WTC11 (cell line): Measurements from ENCODE around the gene SON. TPM values are rescaled to one million over a fixed set of nuclear protein-coding genes. Genes with fewer than 3 reads are reported as not detected.
"Not testable (repeated sequence)": the region's sequence is repeated elsewhere in the genome, so short reads cannot be mapped to it uniquely, and the experiment has no call there.

Source experiments
- ATAC-seq: fragments of 200-7000 bp; cut with Tn5 transposase; 2 replicates; pipeline ENCODE4 v1.10.0; 2021; ENCODE audit warnings: mild to moderate bottlenecking, moderate library complexity
- CTCF ChIA-PET: fragments of 300-600 bp; sonication (Branson Sonifier 250); formaldehyde crosslinking; loops from one replicate; lab custom pipeline; 2021; ENCODE audit warnings: antibody characterized with exemption; lab: Charles Lee
- POLR2A ChIA-PET: fragments of 350-600 bp; sonication (Branson Sonifier 250); formaldehyde crosslinking; loops from one replicate; lab custom pipeline; 2021; ENCODE audit warnings: antibody characterized with exemption; lab: Charles Lee
- DNase-seq: peaks from one replicate; pipeline ENCODE4 v3.0.0; 2021; ENCODE audit warnings: low spot score
- H3K27ac Mint-ChIP-seq: 2 replicates; pipeline ENCODE4 v1.8.0; 2021; ENCODE audit warnings: mixed read lengths
- H3K27me3 Mint-ChIP-seq: 2 replicates; pipeline ENCODE4 v1.8.0; 2021; ENCODE audit warnings: low read depth, mild to moderate bottlenecking, moderate library complexity, mixed read lengths
- H3K36me3 Mint-ChIP-seq: 2 replicates; pipeline ENCODE4 v1.8.0; 2021; ENCODE audit warnings: mixed read lengths
- H3K4me1 Mint-ChIP-seq: 2 replicates; pipeline ENCODE4 v1.8.0; 2022; ENCODE audit warnings: mixed read lengths
- H3K4me3 Mint-ChIP-seq: 2 replicates; pipeline ENCODE4 v1.8.0; 2021; ENCODE audit warnings: mild to moderate bottlenecking, moderate library complexity, mixed read lengths
- H3K9me3 Mint-ChIP-seq: 2 replicates; pipeline ENCODE4 v1.8.0; 2021; ENCODE audit warnings: mixed read lengths
- ETV6 ChIP-seq: sonication (generic); formaldehyde crosslinking; IDR thresholded peaks from 2 replicates; pipeline ENCODE4 v1.8.1; 2022; ENCODE audit warnings: mild to moderate bottlenecking, missing genetic modification reagents
- FOXJ3 ChIP-seq: sonication (generic); formaldehyde crosslinking; IDR thresholded peaks from 2 replicates; pipeline ENCODE4 v1.9.0; 2021; ENCODE audit warnings: missing genetic modification reagents, mild to moderate bottlenecking, borderline replicate concordance
- FOXK1 ChIP-seq: sonication (generic); formaldehyde crosslinking; IDR thresholded peaks from 2 replicates; pipeline ENCODE4 v1.8.0; 2022; ENCODE audit warnings: mild to moderate bottlenecking, moderate library complexity, missing genetic modification reagents
- FOXP1 ChIP-seq: sonication (generic); formaldehyde crosslinking; IDR thresholded peaks from 2 replicates; pipeline ENCODE4 v1.8.0; 2022; ENCODE audit warnings: missing genetic modification reagents, mild to moderate bottlenecking, moderate library complexity, borderline replicate concordance
- GRHL2 ChIP-seq: fragments of 250-450 bp; sonication (Bioruptor Pico); IDR thresholded peaks from 2 replicates; pipeline ENCODE4 v1.8.0; 2022; ENCODE audit warnings: mild to moderate bottlenecking, moderate library complexity; ENCODE audit not compliant: insufficient replicate concordance, severe bottlenecking
- HMGA2 ChIP-seq: fragments of 250-450 bp; sonication (Bioruptor Pico); IDR thresholded peaks from 2 replicates; pipeline ENCODE4 v1.4.0; 2021; ENCODE audit warnings: mild to moderate bottlenecking, moderate library complexity
- IRF2 ChIP-seq: sonication (generic); formaldehyde crosslinking; IDR thresholded peaks from 2 replicates; pipeline ENCODE4 v1.8.0; 2022; ENCODE audit warnings: low read depth, missing genetic modification reagents, borderline replicate concordance
- NFYB ChIP-seq: sonication (generic); formaldehyde crosslinking; conservative IDR thresholded peaks from 2 replicates; pipeline ENCODE4 v1.8.0; 2022; ENCODE audit warnings: low read depth, missing genetic modification reagents
- RORB ChIP-seq: fragments of 250-450 bp; sonication (Bioruptor Pico); IDR thresholded peaks from 2 replicates; pipeline ENCODE4 v1.9.0; 2021; ENCODE audit warnings: mild to moderate bottlenecking
- ZNF138 ChIP-seq: sonication (generic); formaldehyde crosslinking; conservative IDR thresholded peaks from 2 replicates; pipeline ENCODE4 v1.8.1; 2022; ENCODE audit warnings: mild to moderate bottlenecking, moderate library complexity, missing genetic modification reagents
- ZNF317 ChIP-seq: sonication (generic); formaldehyde crosslinking; IDR thresholded peaks from 2 replicates; pipeline ENCODE4 v1.8.1; 2023; ENCODE audit warnings: low read depth, mild to moderate bottlenecking, moderate library complexity, missing genetic modification reagents, borderline replicate concordance
- ZNF416 ChIP-seq: fragments of 250-450 bp; sonication (Bioruptor Pico); IDR thresholded peaks from 2 replicates; pipeline ENCODE4 v1.9.0; 2021; ENCODE audit warnings: mild to moderate bottlenecking, inconsistent platforms
- total RNA-seq: library from RNA; stranded (reverse); gene quantifications from 3 replicates; pipeline ENCODE4 v1.2.3, GENCODE V29; 2021
- TF ChIP-seq, protein P1 (sequence below): sonication (generic); formaldehyde crosslinking; IDR thresholded peaks from 2 replicates; pipeline ENCODE4 v1.8.1; 2023; ENCODE audit warnings: mild to moderate bottlenecking, missing genetic modification reagents, moderate library complexity
- TF ChIP-seq, protein P2 (sequence below): sonication (generic); formaldehyde crosslinking; IDR thresholded peaks from 2 replicates; pipeline ENCODE4 v1.8.1; 2023; ENCODE audit warnings: mild to moderate bottlenecking, missing genetic modification reagents, moderate library complexity
- TF ChIP-seq, protein P3 (sequence below): sonication (generic); formaldehyde crosslinking; IDR thresholded peaks from 2 replicates; pipeline ENCODE4 v1.8.0; 2022; ENCODE audit warnings: mild to moderate bottlenecking, missing genetic modification reagents
- TF ChIP-seq, protein P4 (sequence below): sonication (generic); formaldehyde crosslinking; IDR thresholded peaks from 2 replicates; pipeline ENCODE4 v1.8.0; 2022; ENCODE audit warnings: mild to moderate bottlenecking, missing genetic modification reagents
- TF ChIP-seq, protein P5 (sequence below): sonication (generic); formaldehyde crosslinking; IDR thresholded peaks from 2 replicates; pipeline ENCODE4 v1.8.1; 2023; ENCODE audit warnings: mild to moderate bottlenecking, moderate library complexity, missing genetic modification reagents
- TF ChIP-seq, protein P6 (sequence below): sonication (generic); formaldehyde crosslinking; IDR thresholded peaks from 2 replicates; pipeline ENCODE4 v1.8.1; 2022; ENCODE audit warnings: missing genetic modification reagents, borderline replicate concordance

Gene SON
- total RNA-seq, 1 experiment from 2014 or later = 309 TPM

DNA sequence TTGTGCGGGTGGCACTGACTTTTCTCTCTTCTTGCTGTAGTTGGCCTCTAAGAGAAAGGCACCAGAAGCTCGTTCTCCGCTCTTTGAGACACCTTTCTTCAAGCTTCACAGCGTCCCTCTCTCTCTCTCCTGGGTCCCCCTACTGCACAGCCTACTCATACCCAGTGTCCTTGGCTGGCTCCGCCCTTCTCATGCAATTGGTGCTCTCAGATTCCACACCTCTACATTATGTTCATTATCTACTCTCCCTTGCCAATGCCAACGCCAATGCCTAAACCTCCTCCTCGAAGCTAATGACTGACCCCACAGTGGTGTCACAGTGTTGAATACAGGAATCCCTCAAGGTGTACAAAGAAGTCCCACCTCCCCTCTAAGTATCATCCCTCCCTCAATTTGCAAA lies 46.5 kb upstream of the SON start (continued):
- TF ChIP-seq, protein P1, sequence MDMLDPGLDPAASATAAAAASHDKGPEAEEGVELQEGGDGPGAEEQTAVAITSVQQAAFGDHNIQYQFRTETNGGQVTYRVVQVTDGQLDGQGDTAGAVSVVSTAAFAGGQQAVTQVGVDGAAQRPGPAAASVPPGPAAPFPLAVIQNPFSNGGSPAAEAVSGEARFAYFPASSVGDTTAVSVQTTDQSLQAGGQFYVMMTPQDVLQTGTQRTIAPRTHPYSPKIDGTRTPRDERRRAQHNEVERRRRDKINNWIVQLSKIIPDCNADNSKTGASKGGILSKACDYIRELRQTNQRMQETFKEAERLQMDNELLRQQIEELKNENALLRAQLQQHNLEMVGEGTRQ = no peak
- TF ChIP-seq ZNF317 (CRISPR knock-in tag) = no peak
- TF ChIP-seq, protein P2, sequence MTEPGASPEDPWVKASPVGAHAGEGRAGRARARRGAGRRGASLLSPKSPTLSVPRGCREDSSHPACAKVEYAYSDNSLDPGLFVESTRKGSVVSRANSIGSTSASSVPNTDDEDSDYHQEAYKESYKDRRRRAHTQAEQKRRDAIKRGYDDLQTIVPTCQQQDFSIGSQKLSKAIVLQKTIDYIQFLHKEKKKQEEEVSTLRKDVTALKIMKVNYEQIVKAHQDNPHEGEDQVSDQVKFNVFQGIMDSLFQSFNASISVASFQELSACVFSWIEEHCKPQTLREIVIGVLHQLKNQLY (CRISPR knock-in tag) = no peak
- TF ChIP-seq IRF2 (CRISPR knock-in tag) = no peak
- no peak for TF ChIP-seq RORB
- no peak for TF ChIP-seq ETV6 (CRISPR knock-in tag)
- TF ChIP-seq ZNF138 (CRISPR knock-in tag) = no peak
- TF ChIP-seq FOXJ3 (CRISPR knock-in tag) = no peak
- no peak for TF ChIP-seq ZNF416 (CRISPR knock-in tag)
- TF ChIP-seq HMGA2 = no peak
- TF ChIP-seq, protein P3, sequence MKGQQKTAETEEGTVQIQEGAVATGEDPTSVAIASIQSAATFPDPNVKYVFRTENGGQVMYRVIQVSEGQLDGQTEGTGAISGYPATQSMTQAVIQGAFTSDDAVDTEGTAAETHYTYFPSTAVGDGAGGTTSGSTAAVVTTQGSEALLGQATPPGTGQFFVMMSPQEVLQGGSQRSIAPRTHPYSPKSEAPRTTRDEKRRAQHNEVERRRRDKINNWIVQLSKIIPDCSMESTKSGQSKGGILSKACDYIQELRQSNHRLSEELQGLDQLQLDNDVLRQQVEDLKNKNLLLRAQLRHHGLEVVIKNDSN (CRISPR knock-in tag) = no peak
- TF ChIP-seq NFYB = no peak

DNA sequence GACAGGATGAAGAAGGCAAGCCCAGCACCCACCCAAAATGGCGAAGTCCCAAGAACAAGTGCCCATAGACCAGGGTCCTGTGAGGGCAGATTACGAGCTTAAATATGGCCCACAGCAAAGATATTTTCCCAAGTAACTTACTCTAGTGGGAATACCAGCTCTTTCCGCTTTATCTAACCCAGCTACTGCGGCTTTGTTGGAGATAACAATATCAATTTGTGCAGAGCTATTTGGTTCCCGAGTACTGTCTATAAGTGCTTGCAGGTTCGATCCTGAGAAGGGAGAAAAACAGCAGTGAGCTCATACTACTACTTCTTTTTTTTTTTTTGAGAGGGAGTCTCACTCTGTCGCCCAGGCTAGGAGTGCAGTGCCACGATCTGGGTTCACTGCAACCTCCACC lies 37.0 kb upstream of the SON start:
- H3K4me1 Mint-ChIP-seq = no peaks in the 10 kb centered on the region
- peaks cover 11% of the 10 kb centered on the region for H3K9me3 Mint-ChIP-seq
- no peak overlapping the region for H3K4me3 Mint-ChIP-seq
- ATAC-seq (no peak), DNase-seq (no peak)
- no peaks in the 10 kb centered on the region for H3K27me3 Mint-ChIP-seq
- H3K27ac Mint-ChIP-seq = no peak overlapping the region
- H3K36me3 Mint-ChIP-seq = peaks cover 78% of the 10 kb centered on the region
- POLR2A ChIA-PET = no interaction called here
- TF ChIP-seq, protein P4, sequence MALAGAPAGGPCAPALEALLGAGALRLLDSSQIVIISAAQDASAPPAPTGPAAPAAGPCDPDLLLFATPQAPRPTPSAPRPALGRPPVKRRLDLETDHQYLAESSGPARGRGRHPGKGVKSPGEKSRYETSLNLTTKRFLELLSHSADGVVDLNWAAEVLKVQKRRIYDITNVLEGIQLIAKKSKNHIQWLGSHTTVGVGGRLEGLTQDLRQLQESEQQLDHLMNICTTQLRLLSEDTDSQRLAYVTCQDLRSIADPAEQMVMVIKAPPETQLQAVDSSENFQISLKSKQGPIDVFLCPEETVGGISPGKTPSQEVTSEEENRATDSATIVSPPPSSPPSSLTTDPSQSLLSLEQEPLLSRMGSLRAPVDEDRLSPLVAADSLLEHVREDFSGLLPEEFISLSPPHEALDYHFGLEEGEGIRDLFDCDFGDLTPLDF (CRISPR knock-in tag) = no peak
- TF ChIP-seq FOXP1 (CRISPR knock-in tag) (no peak), FOXK1 (CRISPR knock-in tag) (no peak), GRHL2 (CRISPR knock-in tag) (no peak)
- TF ChIP-seq, protein P5, sequence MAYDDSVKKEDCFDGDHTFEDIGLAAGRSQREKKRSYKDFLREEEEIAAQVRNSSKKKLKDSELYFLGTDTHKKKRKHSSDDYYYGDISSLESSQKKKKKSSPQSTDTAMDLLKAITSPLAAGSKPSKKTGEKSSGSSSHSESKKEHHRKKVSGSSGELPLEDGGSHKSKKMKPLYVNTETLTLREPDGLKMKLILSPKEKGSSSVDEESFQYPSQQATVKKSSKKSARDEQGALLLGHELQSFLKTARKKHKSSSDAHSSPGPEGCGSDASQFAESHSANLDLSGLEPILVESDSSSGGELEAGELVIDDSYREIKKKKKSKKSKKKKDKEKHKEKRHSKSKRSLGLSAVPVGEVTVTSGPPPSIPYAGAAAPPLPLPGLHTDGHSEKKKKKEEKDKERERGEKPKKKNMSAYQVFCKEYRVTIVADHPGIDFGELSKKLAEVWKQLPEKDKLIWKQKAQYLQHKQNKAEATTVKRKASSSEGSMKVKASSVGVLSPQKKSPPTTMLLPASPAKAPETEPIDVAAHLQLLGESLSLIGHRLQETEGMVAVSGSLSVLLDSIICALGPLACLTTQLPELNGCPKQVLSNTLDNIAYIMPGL = no peak
- TF ChIP-seq, protein P6, sequence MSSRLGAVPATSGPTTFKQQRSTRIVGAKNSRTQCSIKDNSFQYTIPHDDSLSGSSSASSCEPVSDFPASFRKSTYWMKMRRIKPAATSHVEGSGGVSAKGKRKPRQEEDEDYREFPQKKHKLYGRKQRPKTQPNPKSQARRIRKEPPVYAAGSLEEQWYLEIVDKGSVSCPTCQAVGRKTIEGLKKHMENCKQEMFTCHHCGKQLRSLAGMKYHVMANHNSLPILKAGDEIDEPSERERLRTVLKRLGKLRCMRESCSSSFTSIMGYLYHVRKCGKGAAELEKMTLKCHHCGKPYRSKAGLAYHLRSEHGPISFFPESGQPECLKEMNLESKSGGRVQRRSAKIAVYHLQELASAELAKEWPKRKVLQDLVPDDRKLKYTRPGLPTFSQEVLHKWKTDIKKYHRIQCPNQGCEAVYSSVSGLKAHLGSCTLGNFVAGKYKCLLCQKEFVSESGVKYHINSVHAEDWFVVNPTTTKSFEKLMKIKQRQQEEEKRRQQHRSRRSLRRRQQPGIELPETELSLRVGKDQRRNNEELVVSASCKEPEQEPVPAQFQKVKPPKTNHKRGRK (CRISPR knock-in tag) = no peak
- CTCF ChIA-PET = no interaction called here

DNA sequence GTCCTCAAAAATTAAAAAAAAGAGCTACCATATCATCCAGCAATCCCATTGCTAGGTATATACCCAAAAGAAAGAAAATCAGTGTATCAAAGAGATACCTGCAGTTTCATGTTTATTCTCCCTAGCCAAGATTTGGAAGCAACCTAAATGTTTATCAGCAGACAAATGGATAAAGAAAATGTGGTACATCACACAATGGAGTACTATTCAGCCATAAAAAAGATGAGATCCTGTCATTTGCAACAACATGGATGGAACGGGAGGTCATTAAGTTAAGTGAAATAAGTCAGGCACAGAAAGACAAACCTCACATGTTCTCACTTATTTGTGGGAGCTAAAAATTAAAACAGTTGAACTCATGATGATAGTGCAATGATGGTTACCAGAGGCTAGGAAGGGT lies 35.8 kb upstream of the SON start:
- ATAC-seq, CTCF ChIA-PET, POLR2A ChIA-PET: not testable (repeated sequence)

More for the DNA sequence above, 35.8 kb upstream of the SON start:
- H3K4me1 Mint-ChIP-seq, DNase-seq, H3K27me3 Mint-ChIP-seq, H3K4me3 Mint-ChIP-seq, H3K27ac Mint-ChIP-seq: not testable (repeated sequence)
- Mint-ChIP-seq H3K9me3 (peaks cover 11% of the 10 kb centered on the region), H3K36me3 (peaks cover 88% of the 10 kb centered on the region)
